ENCODE results near the gene RHEB. TPM values are rescaled to one million over a fixed set of nuclear protein-coding genes. Genes with fewer than 3 reads are reported as not detected.

The RHEB gene
- total RNA-seq, 1 donor from 2014 or later: 113 TPM

GRCh38 chr7:151429237-151429559 lies 90.5 kb downstream of the RHEB start:
- H3K27ac ChIP-seq (replicated peaks): no peak overlapping the region

GRCh38 chr7:151428378-151429236 lies 91.1 kb downstream of the RHEB start:
- DNase-seq: no peak
- H3K27me3 ChIP-seq (ENCODE audit: low read depth): peaks cover 11% of the 10 kb centered on the region
- no peaks in the 10 kb centered on the region for H3K9me3 ChIP-seq (replicated peaks)
- no peak overlapping the region for H3K4me3 ChIP-seq
- TF ChIP-seq CTCF (IDR thresholded peaks at IDR 0.05; ENCODE audit: borderline replicate concordance): no peak
- H3K4me1 ChIP-seq: peaks cover 5% of the 10 kb centered on the region
- intact Hi-C loops (cut with micrococcal nuclease): no loop called here
- no peak overlapping the region for H3K27ac ChIP-seq (replicated peaks)
- H3K36me3 ChIP-seq: no peaks in the 10 kb centered on the region

More at GRCh38 chr7:151429237-151429559, 90.5 kb downstream of the RHEB start:
- Histone ChIP-seq H3K4me3 (no peak overlapping the region), H3K9me3 (replicated peaks) (no peaks in the 10 kb centered on the region), H3K27me3 (ENCODE audit: low read depth) (peaks cover 11% of the 10 kb centered on the region), H3K36me3 (no peaks in the 10 kb centered on the region), H3K4me1 (peaks cover 5% of the 10 kb centered on the region)
- intact Hi-C loops (cut with micrococcal nuclease): no loop called here
- TF ChIP-seq CTCF (IDR thresholded peaks at IDR 0.05; ENCODE audit: borderline replicate concordance): no peak
- DNase-seq: no peak

GRCh38 chr7:151427705-151428377 lies 91.9 kb downstream of the RHEB start:
- Histone ChIP-seq H3K27ac (replicated peaks) (no peak overlapping the region), H3K36me3 (no peaks in the 10 kb centered on the region), H3K4me3 (no peak overlapping the region), H3K27me3 (ENCODE audit: low read depth) (peaks cover 11% of the 10 kb centered on the region), H3K4me1 (peaks cover 5% of the 10 kb centered on the region), H3K9me3 (replicated peaks) (no peaks in the 10 kb centered on the region)
- DNase-seq: no peak
- intact Hi-C loops (cut with micrococcal nuclease): no loop called here
- no peak for TF ChIP-seq CTCF (IDR thresholded peaks at IDR 0.05; ENCODE audit: borderline replicate concordance)

GRCh38 chr7:151426904-151427704 lies 92.6 kb downstream of the RHEB start:
- no peak for DNase-seq
- no peaks in the 10 kb centered on the region for H3K9me3 ChIP-seq (replicated peaks)
- peaks cover 11% of the 10 kb centered on the region for H3K27me3 ChIP-seq (ENCODE audit: low read depth)
- no peak overlapping the region for H3K4me3 ChIP-seq
- peaks cover 5% of the 10 kb centered on the region for H3K4me1 ChIP-seq
- intact Hi-C loops (cut with micrococcal nuclease): no loop called here
- H3K36me3 ChIP-seq: no peaks in the 10 kb centered on the region
- no peak for TF ChIP-seq CTCF (IDR thresholded peaks at IDR 0.05; ENCODE audit: borderline replicate concordance)
- H3K27ac ChIP-seq (replicated peaks): peak overlapping the region; percentile 31

- no peak for TF ChIP-seq CTCF (IDR thresholded peaks at IDR 0.05; ENCODE audit: borderline replicate concordance)
- peak; percentile 63 for DNase-seq
- intact Hi-C loops (cut with micrococcal nuclease): no loop called here
Observed at GRCh38 chr7:151426441-151426903, 93.2 kb downstream of the RHEB start.

More at GRCh38 chr7:151426441-151426903, 93.2 kb downstream of the RHEB start:
- H3K4me3 ChIP-seq: peak overlapping the region; percentile 15
- H3K9me3 ChIP-seq (replicated peaks): no peaks in the 10 kb centered on the region
- H3K27ac ChIP-seq (replicated peaks): peak overlapping the region; percentile 31
- peaks cover 5% of the 10 kb centered on the region for H3K4me1 ChIP-seq
- no peaks in the 10 kb centered on the region for H3K36me3 ChIP-seq
- H3K27me3 ChIP-seq (ENCODE audit: low read depth): peaks cover 7% of the 10 kb centered on the region

Measured in left ventricle myocardium inferior (tissue), 1 donor.